Breast epithelium (tissue), 4 donors: Measurements from ENCODE around the gene ARHGAP15. TPM values are rescaled to one million over a fixed set of nuclear protein-coding genes. Genes with fewer than 3 reads are reported as not detected.

Source experiments
- DNase-seq, 2 donors: peaks; one replicate each; pipeline ENCODE4 v3.0.0-alpha.2; 2019; ENCODE audit warnings: low spot score in 2 of 2
- H3K27ac ChIP-seq, 2 donors: fragments of 200-600 bp; sonication (generic) in 1 of 2; one replicate each; pipeline ENCODE4 v1.5.1; 2016 to 2019; ENCODE audit warnings: mild to moderate bottlenecking in 1 of 2
- H3K27me3 ChIP-seq, 2 donors: fragments of 200-600 bp; sonication (generic) in 1 of 2; one replicate each; pipeline versions ENCODE4 v1.5.1 to v1.6.0; 2017 to 2019; ENCODE audit warnings: control low read depth in 1 of 2, mild to moderate bottlenecking in 1 of 2
- H3K36me3 ChIP-seq: fragments of 200-600 bp; one replicate; pipeline ENCODE4 v1.5.1; 2019
- H3K4me1 ChIP-seq, 2 donors: fragments of 200-600 bp; sonication (generic); one replicate each; pipeline ENCODE4 v1.5.1; 2016 to 2019; ENCODE audit warnings: control low read depth in 1 of 2
- H3K4me3 ChIP-seq, 3 donors: fragments of 200-600 bp; sonication (generic); 1 replicate in 2 of 3; 2 replicates in 1 of 3; pipeline ENCODE4 v1.5.1; 2016 to 2019; ENCODE audit warnings: mild to moderate bottlenecking in 3 of 3, moderate library complexity in 2 of 3
- H3K9me3 ChIP-seq, 2 donors: fragments of 200-600 bp; sonication (generic) in 1 of 2; one replicate each; pipeline ENCODE4 v1.5.1; 2016 to 2019; ENCODE audit warnings: control low read depth in 1 of 2
- CTCF ChIP-seq, 3 donors: fragments of 450-650 bp; IDR thresholded peaks; one replicate each; pipeline ENCODE4 v1.5.1; 2016 to 2017; ENCODE audit warnings: antibody characterized with exemption in 3 of 3, mild to moderate bottlenecking in 3 of 3, moderate library complexity in 3 of 3
- POLR2A ChIP-seq: fragments of 450-650 bp; IDR thresholded peaks from one replicate; pipeline ENCODE4 v1.6.1; 2016; ENCODE audit warnings: antibody characterized with exemption, mild to moderate bottlenecking, moderate library complexity
- POLR2AphosphoS5 ChIP-seq, 3 donors: sonication (generic); formaldehyde crosslinking; IDR thresholded peaks; one replicate each; pipeline ENCODE4 v1.6.1; 2017; ENCODE audit warnings: antibody characterized with exemption in 3 of 3
- intact Hi-C: fragments of 100-400 bp; cut with DNase I; formaldehyde crosslinking; loops from one replicate; pipeline ENCODE4 v1.15.1; 2023; ENCODE audit warnings: low total_unique reads
- total RNA-seq, 3 donors: library from RNA; depleted of rRNA; stranded (reverse); fragments of >200 nt; gene quantifications; one replicate each; pipeline ENCODE4 v1.1.0, GENCODE V29; 2016

Gene ARHGAP15
- total RNA-seq, 3 donors from 2014 or later: 8.9 to 13.4 (median 10.7) TPM

DNA sequence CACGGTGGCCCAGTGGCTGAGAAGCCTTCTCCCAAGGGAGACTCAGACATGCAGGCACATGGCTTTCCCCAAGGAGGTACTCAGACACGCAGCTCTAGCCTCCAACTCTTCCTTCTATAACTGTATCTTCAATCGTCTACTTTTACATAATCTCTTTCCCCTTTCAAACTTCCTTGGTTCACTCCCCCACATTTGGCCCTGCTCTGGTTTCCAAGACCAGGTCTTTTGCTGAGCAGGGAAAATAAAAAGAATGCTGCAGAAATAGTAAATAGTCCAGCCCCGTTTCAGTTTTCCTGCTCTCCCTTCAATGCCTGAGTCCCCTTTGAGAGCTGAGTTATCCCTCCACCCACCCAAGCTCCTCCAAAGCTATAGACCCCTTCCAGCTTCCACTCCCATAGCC, 635.0 kb downstream of the ARHGAP15 start:
- intact Hi-C loops: no loop called here
- Histone ChIP-seq H3K27me3 (no peaks in the 10 kb centered on the region), H3K9me3 (no peaks in the 10 kb centered on the region), H3K27ac (no peak overlapping the region), H3K4me1 (no peaks in the 10 kb centered on the region), H3K4me3 (no peak overlapping the region), H3K36me3 (no peaks in the 10 kb centered on the region)
- DNase-seq: no peak
- no peak for TF ChIP-seq POLR2AphosphoS5 (IDR thresholded peaks at IDR 0.05)
- TF ChIP-seq POLR2A: no peak
- TF ChIP-seq CTCF (IDR thresholded peaks at IDR 0.05): no peak

GRCh38 chr2:143764706-143765105, 635.5 kb downstream of the ARHGAP15 start:
- no peak for TF ChIP-seq POLR2AphosphoS5 (IDR thresholded peaks at IDR 0.05)
- no peaks in the 10 kb centered on the region for H3K9me3 ChIP-seq
- no peak overlapping the region for H3K4me3 ChIP-seq
- H3K4me1 ChIP-seq: no peaks in the 10 kb centered on the region
- DNase-seq: no peak
- H3K27ac ChIP-seq: no peak overlapping the region
- intact Hi-C loops: no loop called here
- no peaks in the 10 kb centered on the region for H3K36me3 ChIP-seq
- no peaks in the 10 kb centered on the region for H3K27me3 ChIP-seq

DNA sequence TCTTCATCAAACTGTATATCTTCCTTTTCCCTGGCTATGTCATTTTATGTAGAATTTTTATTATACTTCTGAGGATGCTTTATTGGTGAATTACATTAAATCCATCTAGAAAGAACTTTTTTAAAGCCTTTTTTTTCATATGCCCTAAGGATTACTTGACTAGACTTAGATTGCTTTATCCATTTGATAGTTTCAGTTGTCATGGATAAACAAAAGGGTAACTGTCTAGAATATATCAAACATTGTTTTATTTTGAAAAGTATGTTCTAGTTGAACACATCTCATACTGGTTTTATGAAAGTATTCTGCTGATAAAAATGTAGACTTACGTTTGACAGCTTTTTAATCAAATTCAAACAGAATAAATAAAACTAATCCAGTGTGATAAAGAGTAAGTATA, 639.8 kb downstream of the ARHGAP15 start:
- Histone ChIP-seq H3K27ac (no peak overlapping the region), H3K4me3 (no peak overlapping the region), H3K9me3 (no peaks in the 10 kb centered on the region), H3K36me3 (no peaks in the 10 kb centered on the region), H3K27me3 (peaks cover 0 to 2% of the 10 kb centered on the region in 2 donors), H3K4me1 (no peaks in the 10 kb centered on the region)
- TF ChIP-seq POLR2AphosphoS5 (IDR thresholded peaks at IDR 0.05): no peak
- TF ChIP-seq CTCF (IDR thresholded peaks at IDR 0.05): no peak
- TF ChIP-seq POLR2A: no peak
- DNase-seq: no peak
- intact Hi-C loops: no loop called here

DNA sequence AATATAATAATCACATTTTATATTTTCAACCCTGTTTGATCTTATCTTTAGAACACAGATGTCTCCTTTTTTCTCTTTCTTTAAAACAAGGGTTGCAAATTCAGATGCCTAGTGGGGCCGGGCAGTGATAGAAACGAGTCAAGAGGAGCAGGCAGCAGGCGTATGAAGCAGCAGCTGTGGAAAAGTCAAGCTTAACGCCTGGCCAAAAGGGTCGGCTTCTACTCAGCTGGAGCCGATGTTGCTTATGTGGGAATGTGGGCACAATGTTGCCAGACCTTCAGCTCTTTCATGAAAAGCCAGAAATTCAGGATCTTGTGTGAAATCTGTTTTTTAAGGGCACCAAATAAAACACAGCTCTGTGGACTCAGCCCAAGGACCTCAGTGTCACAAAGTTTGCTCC, 642.7 kb downstream of the ARHGAP15 start:
- no peak for DNase-seq
- no peak overlapping the region for H3K4me3 ChIP-seq
- H3K27me3 ChIP-seq: peaks cover 0 to 2% of the 10 kb centered on the region in 2 donors
- intact Hi-C loops: no loop called here
- H3K4me1 ChIP-seq: no peaks in the 10 kb centered on the region
- TF ChIP-seq CTCF (IDR thresholded peaks at IDR 0.05): no peak
- TF ChIP-seq POLR2AphosphoS5 (IDR thresholded peaks at IDR 0.05): no peak
- TF ChIP-seq POLR2A: no peak
- H3K9me3 ChIP-seq: no peaks in the 10 kb centered on the region
- H3K36me3 ChIP-seq: no peaks in the 10 kb centered on the region
- H3K27ac ChIP-seq: no peak overlapping the region

DNA sequence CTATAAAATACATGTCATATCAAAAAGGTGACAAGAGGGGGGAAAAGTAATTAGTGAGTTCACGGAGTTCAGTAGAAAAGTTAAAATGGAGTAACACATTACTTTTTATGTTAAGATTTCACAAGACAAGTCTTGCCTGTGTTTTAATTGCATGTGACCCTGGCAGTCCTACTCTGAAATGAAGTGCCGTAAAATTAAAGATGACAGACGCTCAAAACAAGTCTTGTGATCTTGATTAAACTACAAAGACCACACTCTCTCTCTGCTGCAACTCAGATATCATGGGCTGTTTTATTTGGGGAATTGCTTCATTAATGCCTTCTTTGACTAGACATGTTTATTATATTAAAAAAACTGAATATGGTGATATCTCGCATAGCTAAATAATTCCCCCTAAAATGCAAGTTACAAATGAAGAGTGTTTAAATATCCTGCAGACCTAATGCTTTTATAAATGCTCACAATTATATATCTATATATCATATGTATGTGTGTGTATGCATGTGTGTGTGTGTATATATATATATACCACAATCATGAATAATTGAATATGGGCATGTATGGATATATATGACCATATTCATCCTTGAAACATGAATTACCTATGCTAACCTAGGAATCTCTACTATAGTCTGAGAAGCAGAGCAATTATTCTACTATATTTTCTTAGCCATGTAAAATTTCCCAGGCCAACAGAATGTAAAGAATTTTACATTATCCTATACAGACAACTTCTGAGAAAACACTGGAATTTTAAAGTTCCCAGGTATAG, 647.5 kb downstream of the ARHGAP15 start:
- no peaks in the 10 kb centered on the region for H3K27me3 ChIP-seq
- no peak overlapping the region for H3K4me3 ChIP-seq
- TF ChIP-seq CTCF (IDR thresholded peaks at IDR 0.05) (no peak), POLR2AphosphoS5 (IDR thresholded peaks at IDR 0.05) (no peak), POLR2A (no peak)
- no peak overlapping the region for H3K27ac ChIP-seq
- DNase-seq: no peak
- H3K4me1 ChIP-seq: no peaks in the 10 kb centered on the region
- no peaks in the 10 kb centered on the region for H3K36me3 ChIP-seq
- no peaks in the 10 kb centered on the region for H3K9me3 ChIP-seq
- intact Hi-C loops: no loop called here
